Mucosa of descending colon (tissue), 3 donors: ENCODE results near the gene WFS1. TPM values are rescaled to one million over a fixed set of nuclear protein-coding genes. Genes with fewer than 3 reads are reported as not detected.

ENCODE experiments used
- ATAC-seq: fragments of 200-7000 bp; cut with Tn5 transposase; one replicate; pipeline ENCODE4 v1.9.1; 2020; ENCODE audit warnings: mild to moderate bottlenecking, moderate library complexity
- DNase-seq, 3 donors: peaks; one replicate each; pipeline ENCODE4 v3.0.0-alpha.2; 2020
- H3K36me3 ChIP-seq: fragments of 200-600 bp; one replicate; pipeline ENCODE4 v1.8.0; 2021; ENCODE audit warnings: low read depth, mild to moderate bottlenecking
- H3K4me1 ChIP-seq: fragments of 200-600 bp; one replicate; pipeline ENCODE4 v1.8.0; 2021; ENCODE audit warnings: low read depth, mild to moderate bottlenecking
- H3K4me3 ChIP-seq: fragments of 200-600 bp; one replicate; pipeline ENCODE4 v1.8.0; 2021; ENCODE audit warnings: mild to moderate bottlenecking
- H3K9me3 ChIP-seq: fragments of 200-600 bp; one replicate; pipeline ENCODE4 v1.8.0; 2021; ENCODE audit warnings: mild to moderate bottlenecking
- CTCF ChIP-seq: fragments of 200-600 bp; IDR thresholded peaks from one replicate; pipeline ENCODE4 v1.8.0; 2022; ENCODE audit warnings: antibody characterized with exemption, mild to moderate bottlenecking
- intact Hi-C, 2 donors: fragments of 100-400 bp; cut with DNase I in 1 of 2; cut with micrococcal nuclease in 1 of 2; formaldehyde crosslinking; loops; one replicate each; pipeline versions ENCODE4 v1.11.0 to v1.11.1; 2022; cut with DNase I, micrococcal nuclease
- total RNA-seq, 3 donors: library from RNA; stranded (reverse); fragmentation: NEBNext Ultra II Directional in 2 of 3; extraction: Animal tissue kit (Norgen Biotek cat#: 25700) in 2 of 3; gene quantifications; one replicate each; pipeline versions ENCODE4 v1.2.1 to v1.2.4, GENCODE V29; 2021 to 2023
- donor health status: DM: no; HTN: no; CAD: no; lungs with moderate emphysema.
- donor health status: DM: no; HTN: no; CAD: no.
- donor health status: DM: no; HTN: yes; CAD: no.

The WFS1 gene
- total RNA-seq, 3 donors from 2014 or later = 5.8 to 39.2 (median 14.9) TPM

- Histone ChIP-seq H3K36me3 (no peaks in the 10 kb centered on the region), H3K4me3 (no peak overlapping the region), H3K4me1 (no peaks in the 10 kb centered on the region), H3K9me3 (no peaks in the 10 kb centered on the region)
- TF ChIP-seq CTCF = no peak
- intact Hi-C loops = no loop called here
- DNase-seq (peak in 1 of 3 donors; percentile 43), ATAC-seq (no peak)
These were observed 22.2 kb downstream of the WFS1 start for GRCh38 chr4:6291784-6292297.

- Histone ChIP-seq H3K4me1 (no peaks in the 10 kb centered on the region), H3K36me3 (no peaks in the 10 kb centered on the region), H3K4me3 (no peak overlapping the region), H3K9me3 (no peaks in the 10 kb centered on the region)
- intact Hi-C loops = no loop called here
- ATAC-seq (no peak), DNase-seq (no peak)
- no peak for TF ChIP-seq CTCF
These were observed 22.9 kb downstream of the WFS1 start for GRCh38 chr4:6292376-6293096.

- intact Hi-C loops = no loop called here
- no peak overlapping the region for H3K4me3 ChIP-seq
- no peaks in the 10 kb centered on the region for H3K36me3 ChIP-seq
- ATAC-seq (no peak), DNase-seq (no peak)
- H3K9me3 ChIP-seq = no peaks in the 10 kb centered on the region
- H3K4me1 ChIP-seq = no peaks in the 10 kb centered on the region
- no peak for TF ChIP-seq CTCF
These were observed 23.4 kb downstream of the WFS1 start for GRCh38 chr4:6293097-6293445.

GRCh38 chr4:6293661-6294060 lies 24.0 kb downstream of the WFS1 start:
- Histone ChIP-seq H3K4me1 (no peaks in the 10 kb centered on the region), H3K9me3 (no peaks in the 10 kb centered on the region), H3K4me3 (no peak overlapping the region), H3K36me3 (no peaks in the 10 kb centered on the region)
- DNase-seq (no peak), ATAC-seq (no peak)
- no peak for TF ChIP-seq CTCF
- intact Hi-C loops = no loop called here

- intact Hi-C loops = no loop called here
- H3K4me3 ChIP-seq = no peak overlapping the region
- no peaks in the 10 kb centered on the region for H3K4me1 ChIP-seq
- no peaks in the 10 kb centered on the region for H3K36me3 ChIP-seq
- no peak for ATAC-seq
- no peak for DNase-seq
- no peaks in the 10 kb centered on the region for H3K9me3 ChIP-seq
- no peak for TF ChIP-seq CTCF
These were observed 25.2 kb downstream of the WFS1 start for GRCh38 chr4:6294705-6295421.
